ENCODE results near the gene OLFML2B. TPM values are rescaled to one million over a fixed set of nuclear protein-coding genes. Genes with fewer than 3 reads are reported as not detected.

The OLFML2B gene
- total and polyA plus RNA-seq, 2 of the 4 experiments (the other 2 are of a cell fraction) = 0.36 to 0.74 TPM

- no peak overlapping the region for H4K91ac ChIP-seq (ENCODE audit: insufficient read depth, low read depth, low read length)
- ATAC-seq (ENCODE audit: low read depth) = no peak
- TF ChIP-seq SMC3 (IDR thresholded peaks at IDR 0.05; ENCODE audit: low read depth, low read length) (no peak), RFX5 (IDR thresholded peaks at IDR 0.05; ENCODE audit: low read depth, low read length) (no peak), USF2 (IDR thresholded peaks at IDR 0.05; ENCODE audit: low read depth, low read length) (no peak), CEBPB (IDR thresholded peaks at IDR 0.05; ENCODE audit: low read depth, low read length) (no peak), BHLHE40 (IDR thresholded peaks at IDR 0.05; ENCODE audit: low read depth, low read length) (no peak), MAZ (IDR thresholded peaks at IDR 0.05; ENCODE audit: borderline replicate concordance, low read depth, low read length) (no peak), CTCF (conservative IDR thresholded peaks at IDR 0.05; ENCODE audit: low read depth, low read length) (no peak), RAD21 (IDR thresholded peaks at IDR 0.05; ENCODE audit: low read length) (no peak), RCOR1 (IDR thresholded peaks at IDR 0.05; ENCODE audit: insufficient replicate concordance, low read length) (no peak), NFE2L2 (IDR thresholded peaks at IDR 0.05; ENCODE audit: low read depth, low read length) (no peak), CHD1 (IDR thresholded peaks at IDR 0.05; ENCODE audit: low read depth, low read length) (no peak), MXI1 (IDR thresholded peaks at IDR 0.05; ENCODE audit: borderline replicate concordance, low read depth, low read length) (no peak), POLR2A (IDR thresholded peaks at IDR 0.05; ENCODE audit: low read depth, low read length) (no peak), FOS (IDR thresholded peaks at IDR 0.05; ENCODE audit: low read depth, low read length) (no peak), MAFK (IDR thresholded peaks at IDR 0.05; ENCODE audit: low read depth, low read length) (no peak), ELK1 (IDR thresholded peaks at IDR 0.05; ENCODE audit: borderline replicate concordance, low read depth, low read length) (no peak)
- no peak overlapping the region for H3K27ac ChIP-seq (ENCODE audit: insufficient read depth, low read length)
- H3K56ac ChIP-seq (ENCODE audit: extremely low read depth, insufficient read depth, low read length) = no peak overlapping the region
- H3K79me1 ChIP-seq (ENCODE audit: low read depth in 1 of 2, low read length in 2 of 2) = no peaks in the 10 kb centered on the region
- H3K23ac ChIP-seq (ENCODE audit: low read depth, low read length) = no peak overlapping the region
- no peak overlapping the region for H2BK15ac ChIP-seq (ENCODE audit: low read depth, low read length)
- no TSS peak for BruUV-seq (replicated peaks)
- intact Hi-C loops (cut with micrococcal nuclease) (no loop called here), dilution Hi-C loops (cut with HindIII; ENCODE audit: low sequenced_read_pairs, unreplicated experiment) (no loop called here), in situ Hi-C loops (cut with MboI; ENCODE audit: low sequenced_read_pairs) (no loop called here)
- H3K4ac ChIP-seq (ENCODE audit: low read depth, low read length) = no peak overlapping the region
- H3K4me1 ChIP-seq (ENCODE audit: control insufficient read depth, insufficient read depth, low read length) = no peaks in the 10 kb centered on the region; the same call in 1 of the 2 replicates
- H3K27me3 ChIP-seq (ENCODE audit: control insufficient read depth, insufficient read depth, low read length) = peaks cover 47% of the 10 kb centered on the region
- no peak overlapping the region for H3K18ac ChIP-seq (ENCODE audit: low read depth, low read length)
- no peak overlapping the region for H3K9ac ChIP-seq (ENCODE audit: low read depth, low read length)
- H2AK9ac ChIP-seq (replicated peaks; ENCODE audit: low read depth, low read length, poor library complexity) = no peak overlapping the region
- no peak overlapping the region for H4K8ac ChIP-seq (ENCODE audit: low read depth in 2 of 2, low read length in 2 of 2)
- ChIA-PET POLR2A (ENCODE audit: unreplicated experiment) (interaction anchor here (0.6 kb wide), 1 partner anchor 112 kb away, joined by 4 read pairs; no protein-coding TSS in a partner anchor), CTCF (no interaction called here)
- H3K4me2 ChIP-seq (ENCODE audit: low read depth, low read length) = no peak overlapping the region
- no peak overlapping the region for H2BK120ac ChIP-seq (ENCODE audit: low read depth, low read length)
- H2AK5ac ChIP-seq (ENCODE audit: low read depth, low read length) = no peak overlapping the region
- H3K14ac ChIP-seq (replicated peaks; ENCODE audit: low read depth, low read length) = no peak overlapping the region
- H2BK5ac ChIP-seq (ENCODE audit: low read depth, low read length, poor library complexity, severe bottlenecking) = no peak overlapping the region
- no peaks in the 10 kb centered on the region for H3K9me1 ChIP-seq (ENCODE audit: insufficient read depth, low read length)
- H3K9me3 ChIP-seq (ENCODE audit: control insufficient read depth, insufficient read depth, low read length) = no peaks in the 10 kb centered on the region
- H3K36me3 ChIP-seq (ENCODE audit: control insufficient read depth, insufficient read depth, low read length) = no peaks in the 10 kb centered on the region
- no peak overlapping the region for H4K5ac ChIP-seq (ENCODE audit: low read depth, low read length)
- H4K20me1 ChIP-seq (ENCODE audit: insufficient read depth, low read length) = no peaks in the 10 kb centered on the region
- H2BK20ac ChIP-seq (ENCODE audit: low read depth, low read length) = no peak overlapping the region
- H3K4me3 ChIP-seq (ENCODE audit: insufficient read depth, low read depth, low read length) = no peak overlapping the region
- WGBS, 2 experiments (ENCODE audit: extremely low coverage in 2 of 2, insufficient read length in 1 of 2) = no CpG with 5 or more reads among the region's 1 CpG
- H2AFZ ChIP-seq (replicated peaks; ENCODE audit: low read length, poor library complexity) = no peak overlapping the region
- no peak for DNase-seq
Observed at GRCh38 chr1:162067466-162067865, 43.8 kb upstream of the OLFML2B start.

Data from IMR-90 (cell line).